WERI-Rb-1 (cell line): Measurements from ENCODE around the gene HOXD4.

ENCODE experiments used
- DNase-seq: peaks from one replicate; pipeline ENCODE4 v3.0.0-alpha.2; 2020
- H3K27ac ChIP-seq: fragments of 250-450 bp; sonication (Bioruptor Pico); 2 replicates; pipeline ENCODE4 v1.5.1; 2020; ENCODE audit warnings: mild to moderate bottlenecking, moderate library complexity
- H3K27me3 ChIP-seq: fragments of 250-450 bp; sonication (Bioruptor Pico); 2 replicates; pipeline ENCODE4 v1.5.1; 2021; ENCODE audit warnings: mild to moderate bottlenecking, low read depth, moderate library complexity; ENCODE audit not compliant: insufficient read depth, severe bottlenecking
- H3K36me3 ChIP-seq: fragments of 250-450 bp; sonication (Bioruptor Pico); 2 replicates; pipeline ENCODE4 v1.5.1; 2020; ENCODE audit warnings: mild to moderate bottlenecking, moderate library complexity
- H3K4me3 ChIP-seq: 2 replicates; pipeline ENCODE4 v1.5.1; 2011; ENCODE audit warnings: low read depth, mild to moderate bottlenecking, control low read depth, low read length
- H3K9me3 ChIP-seq: fragments of 250-450 bp; sonication (Bioruptor Pico); 2 replicates; pipeline ENCODE4 v1.5.1; 2021; ENCODE audit warnings: mild to moderate bottlenecking, moderate library complexity; ENCODE audit not compliant: severe bottlenecking
- CTCF ChIP-seq: IDR thresholded peaks from 2 replicates; pipeline ENCODE4 v1.5.1; 2011; ENCODE audit warnings: low read depth, mild to moderate bottlenecking, control low read depth, inconsistent platforms, low read length

HOXD4 gene

GRCh38 chr2:176188774-176189680, 37.7 kb downstream of the HOXD4 start:
- Histone ChIP-seq H3K36me3 (no peaks in the 10 kb centered on the region), H3K27ac (no peak overlapping the region), H3K27me3 (peaks cover 94% of the 10 kb centered on the region), H3K9me3 (peaks cover 19% of the 10 kb centered on the region), H3K4me3 (no peak overlapping the region; the same call in none of the 2 replicates)
- TF ChIP-seq CTCF: no peak
- no peak for DNase-seq

GRCh38 chr2:176189681-176190641, 38.6 kb downstream of the HOXD4 start:
- Histone ChIP-seq H3K36me3 (no peaks in the 10 kb centered on the region), H3K27me3 (peaks cover 95% of the 10 kb centered on the region), H3K4me3 (no peak overlapping the region), H3K27ac (no peak overlapping the region), H3K9me3 (peaks cover 19% of the 10 kb centered on the region)
- DNase-seq: no peak
- no peak for TF ChIP-seq CTCF

GRCh38 chr2:176192351-176192750, 41.0 kb downstream of the HOXD4 start:
- Histone ChIP-seq H3K36me3 (no peaks in the 10 kb centered on the region), H3K27me3 (peaks cover 87% of the 10 kb centered on the region), H3K27ac (no peak overlapping the region), H3K9me3 (peaks cover 19% of the 10 kb centered on the region), H3K4me3 (no peak overlapping the region)
- no peak for TF ChIP-seq CTCF
- DNase-seq: no peak

- H3K9me3 ChIP-seq: peaks cover 14% of the 10 kb centered on the region
- H3K27ac ChIP-seq: no peak overlapping the region
- peaks cover 87% of the 10 kb centered on the region for H3K27me3 ChIP-seq
- no peak overlapping the region for H3K4me3 ChIP-seq
- DNase-seq: no peak
- H3K36me3 ChIP-seq: no peaks in the 10 kb centered on the region
- TF ChIP-seq CTCF: no peak
These were observed 41.7 kb downstream of the HOXD4 start for GRCh38 chr2:176193048-176193447.

- H3K9me3 ChIP-seq: no peaks in the 10 kb centered on the region
- no peak for TF ChIP-seq CTCF
- no peak overlapping the region for H3K4me3 ChIP-seq
- H3K36me3 ChIP-seq: no peaks in the 10 kb centered on the region
- no peak for DNase-seq
- H3K27me3 ChIP-seq: peaks cover 56% of the 10 kb centered on the region
- no peak overlapping the region for H3K27ac ChIP-seq
These were observed 48.6 kb downstream of the HOXD4 start for GRCh38 chr2:176199902-176200301.
